ENCODE results near the gene KATNAL2.
"Not testable (repeated sequence)": the region's sequence is repeated elsewhere in the genome, so short reads cannot be mapped to it uniquely, and the experiment has no call there.

The KATNAL2 gene

DNA sequence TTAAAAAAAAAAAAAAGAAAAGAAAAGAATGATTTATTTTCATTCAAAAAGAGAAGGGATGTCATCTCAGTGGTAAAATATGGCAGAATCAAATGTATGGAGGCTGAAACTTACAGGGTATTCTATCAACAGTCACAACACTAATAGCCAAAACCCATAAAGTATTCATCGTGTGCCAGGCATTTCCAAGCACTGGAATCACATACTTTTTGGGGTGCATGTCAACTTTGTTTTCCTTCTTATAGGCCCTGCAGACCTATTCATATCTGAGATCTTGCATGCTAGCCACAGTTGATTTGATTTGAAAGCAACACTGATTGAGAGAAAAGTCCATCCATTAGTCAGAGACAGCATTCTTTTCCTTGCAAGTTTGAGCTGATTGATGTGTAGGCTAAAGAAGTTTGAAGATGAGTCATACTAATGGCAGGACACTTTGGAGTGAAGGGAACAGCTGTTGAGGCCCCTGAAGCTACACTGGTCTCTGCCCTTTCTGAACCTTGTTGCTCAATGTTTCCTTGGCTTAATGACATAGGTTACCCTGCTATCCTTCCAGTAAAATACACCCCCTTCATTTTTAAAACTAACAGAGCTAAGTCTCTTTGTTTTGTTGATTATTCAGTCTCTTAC, 22.0 kb downstream of the KATNAL2 start:
- no peak for DNase-seq

- no peak for DNase-seq
Measured at GRCh38 chr18:46939998-46940571, 22.7 kb downstream of the KATNAL2 start.

DNA sequence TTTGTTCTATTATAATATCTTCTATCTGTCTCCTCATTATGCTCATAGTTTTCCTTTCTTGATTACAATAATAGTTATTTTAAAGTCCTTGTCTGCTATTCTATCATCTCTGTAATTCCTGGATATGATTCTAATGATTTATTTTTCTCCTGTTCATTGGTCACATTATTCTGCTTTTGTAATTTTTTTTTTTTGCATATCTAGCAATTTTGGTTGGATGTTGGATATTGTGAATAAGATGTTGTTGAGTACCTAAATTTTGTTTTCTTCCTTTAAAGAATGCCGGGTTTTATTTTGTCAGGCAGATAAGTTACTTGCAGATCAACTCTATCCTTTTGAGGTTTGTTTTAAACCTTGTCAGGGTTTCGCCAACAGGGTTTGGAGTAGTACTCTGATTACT, 25.2 kb downstream of the KATNAL2 start:
- no peak for DNase-seq

GRCh38 chr18:46946656-46947282, 29.4 kb downstream of the KATNAL2 start:
- peak in 5 of 6 experiments; percentile 2 to 58 (median 33) for DNase-seq

- DNase-seq, result no peak
Measured at GRCh38 chr18:46950064-46950656, 32.8 kb downstream of the KATNAL2 start.

- no peak for DNase-seq
Measured at GRCh38 chr18:46953195-46953594, 35.8 kb downstream of the KATNAL2 start.

GRCh38 chr18:46958209-46958608, 40.8 kb downstream of the KATNAL2 start:
- DNase-seq, result no peak

- DNase-seq, result not testable (repeated sequence)
Measured at GRCh38 chr18:46963656-46964578, 46.5 kb downstream of the KATNAL2 start.

GRCh38 chr18:46964579-46965293, 47.3 kb downstream of the KATNAL2 start:
- DNase-seq, result not testable (repeated sequence)

DNA sequence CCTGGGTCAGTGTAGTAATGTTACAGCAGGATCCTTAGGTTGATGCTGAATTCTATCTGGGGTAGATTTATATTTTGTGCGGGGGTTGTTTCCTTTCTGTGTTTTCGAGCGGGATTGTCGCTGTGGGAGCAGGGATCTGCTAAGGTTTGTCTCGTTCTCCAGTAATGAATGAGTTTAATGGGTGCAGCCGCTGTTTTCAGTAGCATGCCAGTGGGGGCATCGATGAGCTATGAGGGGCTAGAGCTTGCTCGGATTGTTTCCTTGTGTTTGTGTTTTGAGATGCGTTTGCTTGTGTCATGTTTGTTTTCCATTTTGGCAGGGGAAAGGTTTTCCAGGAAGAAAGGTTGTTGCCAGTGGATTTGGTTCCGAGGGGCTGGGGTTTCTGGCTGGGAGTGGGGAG, 48.9 kb downstream of the KATNAL2 start:
- not testable (repeated sequence) for DNase-seq

DNA sequence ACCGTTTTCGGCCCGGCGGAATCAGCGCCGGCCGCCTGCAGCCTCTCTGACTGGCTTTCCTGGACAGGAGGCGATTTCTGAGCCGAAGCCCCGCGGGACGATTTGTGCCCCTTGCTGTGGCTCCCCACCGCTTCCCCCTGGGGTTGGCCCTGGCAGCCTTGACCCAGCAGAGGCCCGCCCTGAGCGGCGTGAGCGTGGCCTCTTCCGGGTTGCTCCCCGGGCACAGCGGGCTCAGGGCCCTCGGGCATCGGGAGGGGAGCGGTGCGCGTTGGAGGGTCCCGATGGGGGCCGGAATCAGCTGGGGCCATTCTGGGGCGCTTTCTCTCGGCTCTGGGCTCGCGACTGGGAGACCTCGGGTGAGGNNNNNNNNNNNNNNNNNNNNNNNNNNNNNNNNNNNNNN, 52.1 kb downstream of the KATNAL2 start:
- not testable (repeated sequence) for DNase-seq

DNA sequence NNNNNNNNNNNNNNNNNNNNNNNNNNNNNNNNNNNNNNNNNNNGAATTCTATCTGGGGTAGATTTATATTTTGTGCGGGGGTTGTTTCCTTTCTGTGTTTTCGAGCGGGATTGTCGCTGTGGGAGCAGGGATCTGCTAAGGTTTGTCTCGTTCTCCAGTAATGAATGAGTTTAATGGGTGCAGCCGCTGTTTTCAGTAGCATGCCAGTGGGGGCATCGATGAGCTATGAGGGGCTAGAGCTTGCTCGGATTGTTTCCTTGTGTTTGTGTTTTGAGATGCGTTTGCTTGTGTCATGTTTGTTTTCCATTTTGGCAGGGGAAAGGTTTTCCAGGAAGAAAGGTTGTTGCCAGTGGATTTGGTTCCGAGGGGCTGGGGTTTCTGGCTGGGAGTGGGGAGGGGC, 102.5 kb downstream of the KATNAL2 start:
- DNase-seq, result not testable (repeated sequence)

GRCh38 chr18:47020757-47021156, 103.4 kb downstream of the KATNAL2 start:
- not testable (repeated sequence) for DNase-seq

DNA sequence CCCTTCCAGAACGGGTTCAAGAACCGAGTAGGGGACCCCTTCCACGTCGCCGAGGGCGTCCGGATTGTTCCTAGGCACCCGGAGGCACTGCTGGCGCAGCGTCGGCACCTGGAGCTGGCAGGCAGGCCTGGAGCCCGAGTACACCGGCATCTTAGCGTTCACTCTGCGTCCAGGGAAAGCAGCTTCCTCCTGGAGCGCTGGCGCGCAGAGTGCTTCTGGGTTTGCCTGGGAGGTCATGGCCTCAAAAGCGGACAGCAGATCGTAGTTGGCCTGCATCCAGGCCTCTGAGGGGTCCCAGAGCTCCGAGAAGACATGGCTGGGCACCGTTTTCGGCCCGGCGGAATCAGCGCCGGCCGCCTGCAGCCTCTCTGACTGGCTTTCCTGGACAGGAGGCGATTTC, 105.4 kb downstream of the KATNAL2 start:
- not testable (repeated sequence) for DNase-seq

DNA sequence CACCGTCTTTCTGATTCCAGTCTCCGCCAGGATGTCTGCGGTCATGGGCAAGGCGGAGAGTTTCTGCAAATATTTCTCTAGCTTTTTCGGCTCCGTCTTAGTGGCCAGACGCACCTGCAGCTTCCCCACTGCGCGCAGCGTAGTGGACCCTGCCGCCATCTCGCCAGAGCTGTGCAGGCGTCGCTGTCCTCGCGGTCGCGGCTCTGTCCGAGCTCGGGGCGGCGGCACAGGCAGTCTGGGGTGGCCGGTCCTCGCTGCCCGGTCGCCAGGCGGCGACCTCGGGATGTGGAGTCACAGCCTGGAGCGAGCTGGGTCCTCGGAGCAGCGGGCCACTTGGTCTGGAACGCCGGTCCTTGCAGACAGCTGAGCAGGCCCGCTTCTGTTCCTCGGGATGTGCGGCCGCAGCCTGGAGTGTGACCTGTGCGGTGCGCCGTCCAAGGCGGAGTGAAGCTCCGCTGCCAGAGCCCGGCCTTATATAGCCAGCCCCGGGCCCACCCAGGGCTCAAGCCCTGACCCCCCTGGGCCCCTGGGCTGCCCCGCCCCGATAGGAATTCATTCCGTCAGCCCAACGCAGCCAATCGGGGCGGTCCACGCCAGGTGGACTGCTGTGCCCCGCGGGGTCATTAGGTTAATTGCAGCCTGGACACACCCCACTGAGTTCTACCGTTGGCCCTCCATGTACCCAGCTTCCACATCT, 106.5 kb downstream of the KATNAL2 start:
- DNase-seq, result not testable (repeated sequence)

- DNase-seq, result not testable (repeated sequence)
Measured at GRCh38 chr18:47025557-47026174, 108.3 kb downstream of the KATNAL2 start.

DNA sequence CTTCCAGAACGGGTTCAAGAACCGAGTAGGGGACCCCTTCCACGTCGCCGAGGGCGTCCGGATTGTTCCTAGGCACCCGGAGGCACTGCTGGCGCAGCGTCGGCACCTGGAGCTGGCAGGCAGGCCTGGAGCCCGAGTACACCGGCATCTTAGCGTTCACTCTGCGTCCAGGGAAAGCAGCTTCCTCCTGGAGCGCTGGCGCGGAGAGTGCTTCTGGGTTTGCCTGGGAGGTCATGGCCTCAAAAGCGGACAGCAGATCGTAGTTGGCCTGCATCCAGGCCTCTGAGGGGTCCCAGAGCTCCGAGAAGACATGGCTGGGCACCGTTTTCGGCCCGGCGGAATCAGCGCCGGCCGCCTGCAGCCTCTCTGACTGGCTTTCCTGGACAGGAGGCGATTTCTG, 111.3 kb downstream of the KATNAL2 start:
- not testable (repeated sequence) for DNase-seq

DNA sequence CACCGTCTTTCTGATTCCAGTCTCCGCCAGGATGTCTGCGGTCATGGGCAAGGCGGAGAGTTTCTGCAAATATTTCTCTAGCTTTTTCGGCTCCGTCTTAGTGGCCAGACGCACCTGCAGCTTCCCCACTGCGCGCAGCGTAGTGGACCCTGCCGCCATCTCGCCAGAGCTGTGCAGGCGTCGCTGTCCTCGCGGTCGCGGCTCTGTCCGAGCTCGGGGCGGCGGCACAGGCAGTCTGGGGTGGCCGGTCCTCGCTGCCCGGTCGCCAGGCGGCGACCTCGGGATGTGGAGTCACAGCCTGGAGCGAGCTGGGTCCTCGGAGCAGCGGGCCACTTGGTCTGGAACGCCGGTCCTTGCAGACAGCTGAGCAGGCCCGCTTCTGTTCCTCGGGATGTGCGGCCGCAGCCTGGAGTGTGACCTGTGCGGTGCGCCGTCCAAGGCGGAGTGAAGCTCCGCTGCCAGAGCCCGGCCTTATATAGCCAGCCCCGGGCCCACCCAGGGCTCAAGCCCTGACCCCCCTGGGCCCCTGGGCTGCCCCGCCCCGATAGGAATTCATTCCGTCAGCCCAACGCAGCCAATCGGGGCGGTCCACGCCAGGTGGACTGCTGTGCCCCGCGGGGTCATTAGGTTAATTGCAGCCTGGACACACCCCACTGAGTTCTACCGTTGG, 112.4 kb downstream of the KATNAL2 start:
- not testable (repeated sequence) for DNase-seq

- DNase-seq, result not testable (repeated sequence)
Measured at GRCh38 chr18:47030887-47031286, 113.5 kb downstream of the KATNAL2 start.

- no peak for DNase-seq
Measured at GRCh38 chr18:47032945-47033344, 115.5 kb downstream of the KATNAL2 start.
